IMR-90 (cell line): ENCODE results near the gene CEP104.

Experiments used
- BHLHE40 ChIP-seq: fragments of 150-350 bp; IDR thresholded peaks from 2 replicates; pipeline ENCODE4 v1.6.1; 2016; ENCODE audit warnings: mild to moderate bottlenecking, low read depth, low read length
- CTCF ChIP-seq: conservative IDR thresholded peaks from 2 replicates; pipeline ENCODE4 v1.5.1; 2012; ENCODE audit warnings: mild to moderate bottlenecking, low read depth, low read length, improper control_type of control experiment
- FOS ChIP-seq: fragments of 150-350 bp; IDR thresholded peaks from 2 replicates; pipeline ENCODE4 v1.6.1; 2016; ENCODE audit warnings: low read depth, low read length
- POLR2A ChIP-seq: IDR thresholded peaks from 2 replicates; pipeline ENCODE4 v1.6.1; 2012; ENCODE audit warnings: mild to moderate bottlenecking, low read depth, low read length

GRCh38 chr1:3771108-3772026 lies 85.6 kb downstream of the CEP104 start:
- no peak for TF ChIP-seq BHLHE40
- no peak for TF ChIP-seq POLR2A
- no peak for TF ChIP-seq CTCF
- no peak for TF ChIP-seq FOS
